ENCODE data around the gene THSD4. TPM values are rescaled to one million over a fixed set of nuclear protein-coding genes. Genes with fewer than 3 reads are reported as not detected.
"Not testable (repeated sequence)": the region's sequence is repeated elsewhere in the genome, so short reads cannot be mapped to it uniquely, and the experiment has no call there.

The THSD4 gene
- total RNA-seq, 1 experiment from 2014 or later, result 6.4 TPM

GRCh38 chr15:71121442-71121841 lies 6.2 kb downstream of the THSD4 start:
- no peak for DNase-seq (ENCODE audit: low spot score)

- no peak for DNase-seq (ENCODE audit: low spot score)
Observed at GRCh38 chr15:71124937-71125790, 9.9 kb downstream of the THSD4 start.

GRCh38 chr15:71125831-71126450 lies 10.7 kb downstream of the THSD4 start:
- no peak for DNase-seq (ENCODE audit: low spot score)

GRCh38 chr15:71127083-71127482 lies 11.8 kb downstream of the THSD4 start:
- DNase-seq (ENCODE audit: low spot score), result no peak

- not testable (repeated sequence) for DNase-seq (ENCODE audit: low spot score)
Observed at GRCh38 chr15:71128159-71128558, 12.9 kb downstream of the THSD4 start.

- DNase-seq (ENCODE audit: low spot score), result no peak
Observed at GRCh38 chr15:71128939-71129562, 13.8 kb downstream of the THSD4 start.

- DNase-seq (ENCODE audit: low spot score), result no peak
Observed at GRCh38 chr15:71129669-71130068, 14.4 kb downstream of the THSD4 start.

- peak; percentile 32 for DNase-seq (ENCODE audit: low spot score)
Observed at GRCh38 chr15:71131601-71132362, 16.5 kb downstream of the THSD4 start.

GRCh38 chr15:71133747-71134472 lies 18.6 kb downstream of the THSD4 start:
- no peak for DNase-seq (ENCODE audit: low spot score)

GRCh38 chr15:71136159-71136783 lies 21.0 kb downstream of the THSD4 start:
- peak; percentile 89 for DNase-seq (ENCODE audit: low spot score)

GRCh38 chr15:71136793-71137518 lies 21.7 kb downstream of the THSD4 start:
- peak; percentile 61 for DNase-seq (ENCODE audit: low spot score)

- no peak for DNase-seq (ENCODE audit: low spot score)
Observed at GRCh38 chr15:71138473-71138872, 23.2 kb downstream of the THSD4 start.

GRCh38 chr15:71139241-71139640 lies 24.0 kb downstream of the THSD4 start:
- DNase-seq (ENCODE audit: low spot score), result no peak

- no peak for DNase-seq (ENCODE audit: low spot score)
Observed at GRCh38 chr15:71141572-71141971, 26.3 kb downstream of the THSD4 start.

- DNase-seq (ENCODE audit: low spot score), result no peak
Observed at GRCh38 chr15:71142780-71143179, 27.5 kb downstream of the THSD4 start.

GRCh38 chr15:71143373-71144310 lies 28.4 kb downstream of the THSD4 start:
- no peak for DNase-seq (ENCODE audit: low spot score)

- DNase-seq (ENCODE audit: low spot score), result no peak
Observed at GRCh38 chr15:71145648-71146047, 30.4 kb downstream of the THSD4 start.

- DNase-seq (ENCODE audit: low spot score), result no peak
Observed at GRCh38 chr15:71146580-71146982, 31.3 kb downstream of the THSD4 start.

- no peak for DNase-seq (ENCODE audit: low spot score)
Observed at GRCh38 chr15:71148048-71148447, 32.8 kb downstream of the THSD4 start.
